Measurements from ENCODE around the gene VIPR1. TPM values are rescaled to one million over a fixed set of nuclear protein-coding genes. Genes with fewer than 3 reads are reported as not detected.

VIPR1 gene
- total RNA-seq, 1 experiment from 2014 or later = 3.7 TPM

GRCh38 chr3:42525736-42526345 is 23.4 kb downstream of the VIPR1 start:
- no peak for DNase-seq
- H3K79me2 ChIP-seq (ENCODE audit: low read length) = no peaks in the 10 kb centered on the region
- ATAC-seq = no peak
- intact Hi-C loops (cut with micrococcal nuclease) = no loop called here
- BruUV-seq (replicated peaks) = no TSS peak
- no peaks in the 10 kb centered on the region for H3K4me1 ChIP-seq (ENCODE audit: insufficient read depth, low read length)
- H3K4me2 ChIP-seq (ENCODE audit: low read length) = no peak overlapping the region
- no peaks in the 10 kb centered on the region for H3F3A ChIP-seq (ENCODE audit: low read length, unreplicated experiment)
- no peak overlapping the region for H3K4me3 ChIP-seq (ENCODE audit: low read length)
- H3K9me2 ChIP-seq (replicated peaks; ENCODE audit: low read length) = no peaks in the 10 kb centered on the region
- ChIA-PET CTCF (no interaction called here), POLR2A (ENCODE audit: unreplicated experiment) (no interaction called here)
- H4K20me1 ChIP-seq (ENCODE audit: low read length) = no peaks in the 10 kb centered on the region
- H3K27me3 ChIP-seq (ENCODE audit: low read length) = no peaks in the 10 kb centered on the region
- no peaks in the 10 kb centered on the region for H3K36me3 ChIP-seq (ENCODE audit: low read depth, low read length)
- H3K27ac ChIP-seq (ENCODE audit: low read length) = no peak overlapping the region
- no peak overlapping the region for H2AFZ ChIP-seq (ENCODE audit: low read length)
- no peak overlapping the region for H3K9ac ChIP-seq (ENCODE audit: low read length)
- TF ChIP-seq CTCF (conservative IDR thresholded peaks at IDR 0.05; ENCODE audit: low read depth, low read length) (no peak), EZH2phosphoT487 (IDR thresholded peaks at IDR 0.05; ENCODE audit: borderline replicate concordance, low read length) (no peak)
- H3K9me3 ChIP-seq (ENCODE audit: low read length) = no peaks in the 10 kb centered on the region

GRCh38 chr3:42526616-42527367 is 24.3 kb downstream of the VIPR1 start:
- Histone ChIP-seq H3K4me1 (ENCODE audit: insufficient read depth, low read length) (no peaks in the 10 kb centered on the region), H3K27me3 (ENCODE audit: low read length) (no peaks in the 10 kb centered on the region), H3F3A (ENCODE audit: low read length, unreplicated experiment) (no peaks in the 10 kb centered on the region), H3K36me3 (ENCODE audit: low read depth, low read length) (no peaks in the 10 kb centered on the region), H3K9ac (ENCODE audit: low read length) (no peak overlapping the region), H3K4me3 (ENCODE audit: low read length) (no peak overlapping the region), H2AFZ (ENCODE audit: low read length) (no peak overlapping the region), H3K79me2 (ENCODE audit: low read length) (no peaks in the 10 kb centered on the region), H3K9me3 (ENCODE audit: low read length) (no peaks in the 10 kb centered on the region), H3K9me2 (replicated peaks; ENCODE audit: low read length) (no peaks in the 10 kb centered on the region), H3K27ac (ENCODE audit: low read length) (no peak overlapping the region), H4K20me1 (ENCODE audit: low read length) (no peaks in the 10 kb centered on the region), H3K4me2 (ENCODE audit: low read length) (no peak overlapping the region)
- DNase-seq (no peak), ATAC-seq (peak; percentile 33; the same call in 1 of the 2 replicates)
- CTCF ChIA-PET = interaction anchor here (0.5 kb wide), 1 partner anchor 19 kb away, joined by 6 read pairs; no protein-coding TSS in a partner anchor
- no TSS peak for BruUV-seq (replicated peaks)
- intact Hi-C loops (cut with micrococcal nuclease) = no loop called here
- POLR2A ChIA-PET (ENCODE audit: unreplicated experiment) = no interaction called here
- TF ChIP-seq EZH2 (IDR thresholded peaks at IDR 0.05; ENCODE audit: low read length, unreplicated experiment) = no peak
- TF ChIP-seq EZH2phosphoT487 (IDR thresholded peaks at IDR 0.05; ENCODE audit: borderline replicate concordance, low read length) = no peak
- TF ChIP-seq CTCF (conservative IDR thresholded peaks at IDR 0.05; ENCODE audit: low read depth, low read length) = no peak

GRCh38 chr3:42527368-42527917 is 25.0 kb downstream of the VIPR1 start:
- no peaks in the 10 kb centered on the region for H3K36me3 ChIP-seq (ENCODE audit: low read depth, low read length)
- H3K4me3 ChIP-seq (ENCODE audit: low read length) = no peak overlapping the region
- H4K20me1 ChIP-seq (ENCODE audit: low read length) = no peaks in the 10 kb centered on the region
- no peak for DNase-seq
- ChIA-PET POLR2A (ENCODE audit: unreplicated experiment) (no interaction called here), CTCF (interaction anchor here (0.5 kb wide), 1 partner anchor 20 kb away, joined by 6 read pairs; no protein-coding TSS in a partner anchor)
- H3K27me3 ChIP-seq (ENCODE audit: low read length) = no peaks in the 10 kb centered on the region
- BruUV-seq (replicated peaks) = no TSS peak
- H3K9ac ChIP-seq (ENCODE audit: low read length) = no peak overlapping the region
- no peaks in the 10 kb centered on the region for H3F3A ChIP-seq (ENCODE audit: low read length, unreplicated experiment)
- intact Hi-C loops (cut with micrococcal nuclease) = no loop called here
- no peak overlapping the region for H2AFZ ChIP-seq (ENCODE audit: low read length)
- no peaks in the 10 kb centered on the region for H3K9me2 ChIP-seq (replicated peaks; ENCODE audit: low read length)
- no peaks in the 10 kb centered on the region for H3K9me3 ChIP-seq (ENCODE audit: low read length)
- no peak overlapping the region for H3K27ac ChIP-seq (ENCODE audit: low read length)
- H3K79me2 ChIP-seq (ENCODE audit: low read length) = no peaks in the 10 kb centered on the region
- no peak for TF ChIP-seq EZH2 (IDR thresholded peaks at IDR 0.05; ENCODE audit: low read length, unreplicated experiment)
- TF ChIP-seq EZH2phosphoT487 (IDR thresholded peaks at IDR 0.05; ENCODE audit: borderline replicate concordance, low read length) = no peak
- TF ChIP-seq CTCF (conservative IDR thresholded peaks at IDR 0.05; ENCODE audit: low read depth, low read length) = no peak
- ATAC-seq = no peak
- no peak overlapping the region for H3K4me2 ChIP-seq (ENCODE audit: low read length)
- no peaks in the 10 kb centered on the region for H3K4me1 ChIP-seq (ENCODE audit: insufficient read depth, low read length)
